Stimulated activated CD4-positive, alpha-beta T cell treated with anti-CD3 and anti-CD28 coated beads, TNF-alpha, amount 100 ng/mL, for 4 hours (primary cell): ENCODE measurements around the gene FAM193B.

ENCODE experiments used
- DNase-seq, 3 experiments: peaks; one replicate each; pipeline ENCODE4 v3.0.0-alpha.2; 2020; ENCODE audit warnings: low read depth in 3 of 3

FAM193B gene

DNA sequence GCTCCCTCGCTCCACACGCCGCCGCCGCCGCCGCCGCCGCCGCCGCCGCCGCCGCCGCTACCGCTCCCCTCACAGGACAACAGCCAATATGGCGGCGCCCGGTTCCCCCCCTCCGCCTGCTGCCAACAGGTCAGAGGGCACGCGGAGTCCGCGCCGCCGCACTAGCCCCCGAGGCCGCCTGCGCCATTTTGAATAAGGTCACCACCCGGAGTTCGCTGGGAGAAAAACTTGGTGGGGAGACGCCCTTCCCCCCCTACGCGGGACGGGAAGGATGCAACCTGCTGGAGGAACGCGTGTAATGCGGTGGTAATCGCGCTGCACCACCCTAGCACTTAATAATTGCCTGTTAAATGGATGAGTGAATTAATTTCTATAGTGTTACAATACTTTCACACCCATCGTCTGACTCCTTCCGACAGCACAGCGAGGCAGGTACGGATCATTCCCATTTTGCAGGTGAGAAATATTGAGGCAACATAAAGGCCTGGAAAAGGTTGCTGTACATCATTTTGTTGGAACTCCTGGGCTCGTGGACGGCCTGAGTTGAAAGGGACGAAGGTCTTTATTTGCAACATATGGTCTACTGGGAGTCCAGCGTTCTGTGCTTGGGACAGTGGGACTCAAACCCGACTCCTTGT, at the start of gene FAM193B:
TSS of gene FAM193B (minus strand) at position 90 of the 638 bp plus-strand sequence. CDS start 105 bp downstream, outside the sequence.
- DNase-seq = peak; percentile 90 to 93 (median 92)

DNA sequence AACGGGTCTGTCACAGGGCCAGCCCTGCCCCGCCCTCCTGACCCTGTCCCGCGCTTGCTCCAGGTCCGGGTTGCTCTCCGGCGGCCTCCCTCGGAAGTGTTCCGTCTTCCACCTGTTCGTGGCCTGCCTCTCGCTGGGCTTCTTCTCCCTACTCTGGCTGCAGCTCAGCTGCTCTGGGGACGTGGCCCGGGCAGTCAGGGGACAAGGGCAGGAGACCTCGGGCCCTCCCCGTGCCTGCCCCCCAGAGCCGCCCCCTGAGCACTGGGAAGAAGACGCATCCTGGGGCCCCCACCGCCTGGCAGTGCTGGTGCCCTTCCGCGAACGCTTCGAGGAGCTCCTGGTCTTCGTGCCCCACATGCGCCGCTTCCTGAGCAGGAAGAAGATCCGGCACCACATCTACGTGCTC, 49.8 kb upstream of the FAM193B start:
- no peak for DNase-seq

DNA sequence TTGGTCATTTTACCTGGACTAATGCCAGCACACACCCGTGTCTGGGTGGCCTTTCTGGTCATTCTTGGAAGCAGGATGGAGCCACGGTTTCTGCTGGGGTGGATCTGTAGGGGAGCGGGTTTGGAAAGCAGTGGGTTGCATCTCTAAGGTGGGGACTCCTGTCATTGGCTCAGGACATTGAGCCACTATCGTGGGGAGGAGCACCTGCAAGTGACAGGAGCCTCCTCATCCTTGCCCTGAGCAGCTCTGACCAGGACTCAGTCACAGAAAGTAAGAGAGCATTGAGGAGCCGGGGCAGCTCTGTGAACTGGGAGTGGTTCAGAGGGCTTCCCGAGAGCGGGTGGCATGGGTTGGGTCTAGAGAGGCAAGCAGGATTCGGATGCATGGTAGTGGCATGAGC, 49.3 kb upstream of the FAM193B start:
- no peak for DNase-seq

DNA sequence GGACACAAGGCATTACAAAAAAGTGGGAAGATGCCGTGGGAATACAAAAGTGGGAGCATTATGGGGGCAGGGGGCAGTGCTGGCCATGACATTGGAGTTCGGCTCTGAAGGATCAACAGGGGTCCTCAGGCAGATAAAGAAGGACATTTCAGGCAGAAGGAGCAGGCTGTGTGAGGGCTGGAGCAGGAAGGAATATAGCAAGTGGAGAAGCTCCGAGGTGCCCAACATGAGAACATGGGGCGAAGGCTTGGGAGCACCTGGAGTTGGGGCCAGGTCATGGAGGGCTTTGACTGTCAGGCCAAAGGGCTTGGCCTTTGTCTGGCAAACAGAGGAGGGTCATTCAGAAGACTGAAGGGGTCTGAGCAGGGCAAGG, 48.1 kb upstream of the FAM193B start:
- no peak for DNase-seq

DNA sequence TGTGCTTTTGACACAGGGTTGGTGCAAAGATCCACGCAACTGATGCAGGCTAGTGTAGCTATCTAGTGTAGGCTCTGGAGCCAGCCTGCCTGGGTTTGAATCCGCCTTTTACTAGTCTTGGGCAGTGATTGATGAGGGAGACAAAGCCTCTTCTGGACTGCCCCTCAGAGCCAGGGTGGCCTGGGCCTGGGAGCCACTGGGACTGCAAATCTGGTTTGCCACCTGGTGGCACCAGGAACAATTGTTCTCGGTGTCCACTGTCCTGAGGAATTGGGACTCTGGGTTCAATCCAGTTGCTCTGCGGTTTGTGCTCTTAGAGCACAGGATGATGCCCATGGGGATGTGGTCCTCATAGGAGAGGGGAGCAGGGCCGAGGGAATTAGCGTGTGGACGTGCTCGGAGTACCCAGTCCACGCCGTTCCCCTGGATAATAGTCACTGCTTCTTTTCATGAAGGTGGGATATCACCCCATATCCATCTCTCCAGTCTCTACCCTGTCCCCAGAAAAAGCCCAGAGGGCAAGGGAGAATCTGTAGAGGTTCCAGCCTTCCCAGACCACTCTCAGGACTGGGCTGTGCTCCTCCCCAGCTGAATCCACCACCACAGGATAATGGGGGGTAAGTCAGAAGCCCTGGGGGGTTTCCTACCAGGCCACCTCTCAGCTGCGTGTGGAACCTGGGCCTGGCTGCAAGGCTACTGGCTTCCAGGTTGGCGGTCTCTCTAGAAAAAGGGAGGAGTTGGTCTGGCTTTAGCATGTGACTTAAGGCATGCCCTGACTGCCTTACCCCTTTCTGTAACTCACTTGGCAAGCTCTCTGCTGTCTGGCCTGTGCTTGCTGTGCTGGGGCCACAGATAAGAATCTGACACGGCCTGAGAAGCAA, 47.5 kb upstream of the FAM193B start:
- DNase-seq = no peak

DNA sequence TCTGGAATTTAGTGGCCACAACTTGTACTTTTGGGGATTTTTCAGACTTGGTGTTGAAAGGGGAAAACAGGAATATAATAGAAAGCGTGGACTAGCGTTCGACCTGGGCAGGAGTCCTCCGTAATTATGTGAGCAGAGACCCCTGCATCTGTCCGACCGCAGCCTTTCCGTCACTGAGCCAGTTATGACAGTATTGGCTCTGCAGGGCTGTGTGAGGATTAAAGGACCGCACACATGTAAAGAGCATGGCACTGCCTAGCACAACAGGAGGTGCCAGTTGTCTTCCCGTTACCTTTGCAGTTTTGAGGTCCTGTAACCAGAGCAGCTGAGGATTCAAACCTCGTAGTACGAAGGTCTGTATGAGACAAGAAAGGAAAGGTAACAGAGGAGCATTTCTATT, 46.8 kb upstream of the FAM193B start:
- no peak for DNase-seq

DNA sequence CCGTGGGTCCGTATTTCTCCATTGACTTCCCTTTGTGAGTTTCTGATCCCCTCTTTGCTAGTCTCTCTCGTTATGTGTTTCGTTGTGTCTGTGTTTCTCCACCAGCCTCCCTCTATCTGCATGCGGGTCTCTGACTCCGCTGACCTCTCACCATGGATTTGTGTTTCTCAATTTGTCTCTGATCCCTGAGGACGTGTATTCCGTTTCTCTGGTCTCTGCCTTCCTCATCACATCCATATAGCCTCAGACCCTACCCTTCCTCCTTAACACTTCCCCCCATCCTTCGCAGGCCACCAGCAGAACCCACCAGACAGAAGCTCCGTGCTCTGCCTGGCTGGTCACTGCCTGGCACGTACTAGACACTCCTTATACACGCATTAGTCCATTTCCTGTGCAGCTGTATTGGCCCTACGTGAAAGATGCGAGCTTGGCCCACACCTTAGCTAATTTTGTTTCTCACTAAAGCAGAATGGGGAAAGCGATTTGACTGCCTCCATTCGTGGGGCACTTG, 46.2 kb upstream of the FAM193B start:
- no peak for DNase-seq

DNA sequence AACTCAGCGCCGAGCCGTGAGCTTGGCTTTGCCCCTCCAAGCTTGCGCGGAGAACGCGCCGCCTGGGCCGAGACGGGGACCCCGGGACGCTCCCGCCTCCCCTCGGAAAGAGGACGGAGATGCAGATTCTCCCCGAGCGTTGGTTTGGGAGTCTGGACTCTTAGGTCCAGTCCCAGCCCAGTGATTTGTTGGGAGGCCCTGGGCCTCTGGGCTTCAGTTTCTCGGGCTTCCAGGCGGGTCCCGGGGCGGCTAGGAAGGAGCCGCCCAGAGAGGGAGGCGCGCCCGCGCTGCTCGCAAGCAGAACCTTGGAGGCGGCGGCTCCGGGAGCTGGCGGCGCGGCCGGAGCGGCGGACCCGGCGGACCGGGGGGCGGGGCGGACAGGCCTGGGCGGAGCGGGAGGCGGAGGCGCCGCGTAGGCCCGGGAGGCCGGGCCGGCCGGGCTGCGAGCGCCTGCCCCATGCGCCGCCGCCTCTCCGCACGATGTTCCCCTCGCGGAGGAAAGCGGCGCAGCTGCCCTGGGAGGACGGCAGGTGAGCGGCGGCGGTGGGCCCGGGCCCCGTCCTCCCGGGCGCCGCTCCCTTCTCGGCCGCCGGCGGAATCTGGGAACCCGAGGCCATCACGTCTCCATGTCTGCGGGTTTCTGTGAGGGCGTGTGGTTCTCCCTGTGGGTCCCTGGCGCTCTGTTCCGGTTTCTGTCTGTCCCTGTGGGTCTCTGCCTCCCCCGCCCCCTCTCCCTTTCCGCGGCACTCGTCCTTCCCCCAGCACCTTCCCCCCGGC, 45.6 kb upstream of the FAM193B start, which contains the start of gene B4GALT7:
TSS of gene B4GALT7 (plus strand) at position 402 of the 777 bp plus-strand sequence. CDS start at position 481, 79 bp downstream.
- DNase-seq = peak; percentile 74 to 84 (median 80)

DNA sequence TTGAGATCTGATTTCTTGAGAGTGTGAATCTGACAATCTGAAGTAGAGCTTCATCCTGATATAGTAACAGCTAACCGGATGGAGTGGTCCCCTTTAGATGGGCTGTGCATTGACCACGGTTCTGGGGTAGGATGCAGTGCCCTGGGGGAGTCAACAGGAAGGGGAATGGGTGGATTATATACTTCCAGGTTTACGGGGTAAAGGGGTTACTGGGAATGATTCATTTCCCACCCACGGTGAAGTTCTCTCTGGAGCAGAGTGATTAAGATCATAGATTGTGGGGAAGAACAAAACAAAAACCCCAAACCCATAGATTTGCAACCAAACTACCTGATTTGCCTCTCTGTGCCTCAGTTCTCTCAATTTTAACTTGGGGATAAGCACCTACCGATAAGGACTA, 44.1 kb upstream of the FAM193B start:
- DNase-seq = no peak

DNA sequence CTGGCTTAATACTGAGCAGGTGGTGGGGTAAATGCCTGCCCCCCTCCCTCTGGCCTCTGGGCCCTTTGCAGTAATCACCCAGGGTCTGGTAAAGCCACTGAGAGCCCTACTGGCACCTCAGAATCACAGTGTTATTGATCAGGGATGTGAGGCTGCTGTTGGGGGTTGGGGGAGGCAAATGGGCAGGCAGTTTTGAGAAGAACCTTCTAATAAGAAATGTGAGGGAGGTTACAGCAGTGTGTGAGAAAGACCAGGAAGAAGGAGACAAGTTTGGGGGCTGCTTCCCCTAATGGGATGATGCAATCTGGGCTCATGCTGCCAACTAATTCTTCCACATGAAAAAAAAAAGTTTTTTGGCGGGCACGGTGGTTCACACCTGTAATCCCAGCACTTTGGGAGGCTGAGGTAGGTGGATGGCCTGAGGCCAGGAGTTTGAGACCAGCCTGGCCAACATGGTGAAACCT, 42.4 kb upstream of the FAM193B start:
- no peak for DNase-seq

DNA sequence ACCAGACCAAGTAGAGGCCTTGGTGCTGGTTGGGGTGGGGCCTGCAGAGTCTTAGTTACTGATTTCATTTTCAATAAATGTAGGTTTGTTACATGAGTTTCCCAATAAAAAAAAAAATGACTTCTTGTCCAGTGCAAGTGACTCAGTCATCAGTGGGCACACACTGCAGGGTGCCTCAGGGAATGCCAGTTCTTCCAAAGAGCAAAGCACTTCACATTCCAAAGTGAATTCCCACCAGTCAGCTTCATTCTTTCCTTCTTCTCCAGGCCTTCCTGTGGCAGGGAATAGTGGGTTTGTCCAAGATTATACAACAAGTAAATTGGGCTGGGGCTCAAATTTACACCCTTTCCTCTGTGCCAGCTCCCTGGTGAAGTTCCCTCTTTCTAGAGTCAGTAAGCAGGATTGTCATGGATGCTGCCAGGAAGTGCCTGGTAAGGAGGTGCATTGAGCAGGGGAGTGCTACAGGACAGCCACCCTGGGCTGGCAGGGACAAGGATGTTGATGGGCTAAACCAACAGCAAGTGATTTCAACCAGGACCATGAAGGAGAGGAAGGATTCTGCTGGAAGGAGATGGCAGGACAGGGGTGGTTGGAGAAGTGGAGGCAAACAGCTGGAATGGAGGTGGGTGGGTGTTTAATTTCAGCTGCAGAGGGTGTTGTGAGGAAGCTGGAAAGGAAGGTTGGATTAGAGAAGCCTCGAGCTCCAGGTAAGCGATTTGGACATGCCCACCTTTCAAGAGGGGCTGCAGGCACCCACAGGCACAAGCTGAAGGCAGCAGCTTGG, 41.8 kb upstream of the FAM193B start:
- DNase-seq = no peak

DNA sequence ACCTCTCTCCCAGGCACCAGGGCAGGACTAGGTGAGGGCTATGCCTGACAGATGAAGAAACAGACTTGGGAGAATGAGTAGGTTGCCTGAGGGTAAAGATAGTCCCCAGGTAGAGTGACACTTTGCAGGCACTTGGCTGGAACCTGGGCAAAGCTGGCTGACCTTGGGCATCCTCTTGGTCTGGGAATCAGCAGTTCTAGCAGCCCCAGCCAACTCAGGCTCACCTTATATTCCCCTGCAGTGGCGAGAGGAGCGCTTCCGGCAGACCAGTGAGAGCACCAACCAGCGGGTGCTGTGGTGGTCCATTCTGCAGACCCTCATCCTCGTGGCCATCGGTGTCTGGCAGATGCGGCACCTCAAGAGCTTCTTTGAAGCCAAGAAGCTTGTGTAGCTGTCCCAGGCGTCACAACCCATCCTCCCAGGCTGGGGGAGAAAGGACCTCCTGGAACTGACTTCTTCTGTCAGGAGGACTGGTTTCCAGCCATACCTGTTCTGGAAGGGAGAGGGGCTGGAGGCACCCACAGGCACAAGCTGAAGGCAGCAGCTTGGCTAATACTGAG, 40.7 kb upstream of the FAM193B start:
- DNase-seq = no peak

DNA sequence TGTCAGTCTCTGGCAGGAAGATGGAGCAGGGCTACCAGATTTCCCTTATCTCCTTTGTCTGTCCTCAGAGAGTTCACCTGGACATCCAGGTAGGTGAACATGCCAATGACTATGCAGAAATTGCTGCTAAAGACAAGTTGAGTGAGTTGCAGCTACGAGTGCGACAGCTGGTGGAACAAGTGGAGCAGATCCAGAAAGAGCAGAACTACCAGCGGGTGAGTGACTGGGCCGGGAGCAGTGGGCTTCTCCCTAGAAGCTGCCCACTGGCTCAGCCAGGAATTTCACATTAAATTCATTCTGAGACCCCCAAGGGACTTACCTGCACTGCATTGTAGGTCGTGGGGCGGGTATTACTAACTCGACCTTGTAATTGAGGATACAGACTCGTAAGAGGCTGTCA, 39.7 kb upstream of the FAM193B start:
- DNase-seq = no peak

DNA sequence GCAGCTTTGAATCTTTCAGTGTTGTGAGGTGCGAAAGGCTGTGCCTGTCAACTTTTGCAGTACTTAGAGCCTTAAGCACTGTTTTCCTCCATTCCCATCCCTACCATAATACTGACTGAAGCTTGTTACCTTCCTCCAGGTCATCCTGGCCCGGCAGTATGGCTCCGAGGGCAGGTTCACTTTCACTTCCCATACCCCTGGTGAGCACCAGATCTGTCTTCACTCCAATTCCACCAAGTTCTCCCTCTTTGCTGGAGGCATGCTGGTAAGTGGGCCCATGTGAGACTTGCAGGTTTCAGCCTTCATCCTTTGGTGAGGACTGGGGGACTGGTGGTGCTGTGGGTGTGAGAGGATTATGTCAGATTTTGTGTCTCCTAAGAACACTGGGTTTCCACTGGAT, 39.1 kb upstream of the FAM193B start:
- no peak for DNase-seq

DNA sequence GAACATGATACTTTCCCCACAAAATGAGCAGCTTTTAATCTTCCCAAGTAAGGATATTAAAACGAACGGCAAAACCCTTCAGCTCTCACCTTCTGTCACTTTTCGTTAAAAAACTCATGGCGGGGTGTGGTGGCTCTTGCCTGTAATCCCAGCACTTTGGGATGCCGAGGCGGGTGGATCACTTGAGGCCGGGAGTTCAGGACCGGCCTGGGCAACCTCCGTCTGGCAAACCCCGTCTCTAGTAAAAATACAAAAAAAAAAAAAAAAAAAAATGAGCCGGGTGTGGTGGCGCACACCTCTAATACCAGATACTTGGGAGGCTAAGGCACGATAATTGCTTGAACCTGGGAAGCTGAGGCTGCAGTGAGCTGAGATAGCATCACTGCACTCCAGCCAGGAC, 38.5 kb upstream of the FAM193B start:
- DNase-seq = no peak

DNA sequence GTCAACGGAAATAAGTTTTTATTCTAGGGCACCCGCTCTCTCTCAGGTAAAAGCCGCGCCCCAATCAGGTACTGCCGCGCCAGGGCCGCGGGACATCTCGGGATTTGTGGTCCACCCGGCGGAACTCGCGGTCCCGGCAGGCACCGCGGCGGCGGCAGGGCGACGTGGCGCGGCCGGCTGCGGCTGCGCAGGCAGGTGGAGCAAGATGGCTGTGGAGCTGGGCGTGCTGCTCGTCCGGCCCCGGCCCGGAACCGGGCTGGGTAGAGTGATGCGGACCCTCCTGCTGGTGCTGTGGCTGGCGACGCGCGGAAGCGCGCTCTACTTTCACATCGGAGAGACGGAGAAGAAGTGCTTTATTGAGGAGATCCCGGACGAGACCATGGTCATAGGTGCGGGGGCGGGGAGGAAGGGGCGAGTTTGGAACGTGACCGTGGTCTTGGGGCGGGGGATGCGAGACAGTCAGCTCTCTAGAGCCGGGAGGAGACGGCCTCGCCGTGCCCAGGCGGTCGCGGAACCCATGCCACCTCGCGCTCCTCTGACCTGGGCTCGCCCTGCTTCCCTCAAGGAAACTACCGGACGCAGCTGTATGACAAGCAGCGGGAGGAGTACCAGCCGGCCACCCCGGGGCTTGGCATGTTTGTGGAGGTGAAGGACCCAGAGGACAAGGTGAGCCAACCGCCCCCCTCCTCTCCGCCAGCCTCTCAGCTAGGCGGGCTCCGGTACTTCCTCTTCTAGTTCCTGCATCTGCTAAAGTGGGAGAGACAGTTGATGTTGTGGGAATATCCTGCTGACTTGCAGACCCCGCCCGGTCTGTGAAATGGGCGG, 37.9 kb upstream of the FAM193B start, which contains the start of gene TMED9:
TSS of gene TMED9 (plus strand) at position 194 of the 825 bp plus-strand sequence. CDS start at position 206, 12 bp downstream.
- peak; percentile 74 to 83 (median 76) for DNase-seq

DNA sequence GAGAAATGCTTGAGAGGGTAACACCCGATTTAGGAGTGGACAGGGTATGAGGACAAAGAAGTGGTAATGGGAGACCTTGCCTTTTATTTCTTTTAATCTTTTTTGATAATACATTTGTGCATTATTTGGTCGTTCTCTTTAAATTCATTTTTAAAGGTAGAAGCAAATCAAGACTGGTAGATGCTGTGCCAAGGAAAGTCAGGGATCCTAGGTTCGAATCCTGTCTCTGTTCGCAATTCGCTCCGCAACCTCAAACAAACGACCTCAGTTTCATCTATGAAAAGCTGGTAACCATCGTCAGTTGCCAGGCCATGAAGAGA, 37.3 kb upstream of the FAM193B start:
- no peak for DNase-seq

DNA sequence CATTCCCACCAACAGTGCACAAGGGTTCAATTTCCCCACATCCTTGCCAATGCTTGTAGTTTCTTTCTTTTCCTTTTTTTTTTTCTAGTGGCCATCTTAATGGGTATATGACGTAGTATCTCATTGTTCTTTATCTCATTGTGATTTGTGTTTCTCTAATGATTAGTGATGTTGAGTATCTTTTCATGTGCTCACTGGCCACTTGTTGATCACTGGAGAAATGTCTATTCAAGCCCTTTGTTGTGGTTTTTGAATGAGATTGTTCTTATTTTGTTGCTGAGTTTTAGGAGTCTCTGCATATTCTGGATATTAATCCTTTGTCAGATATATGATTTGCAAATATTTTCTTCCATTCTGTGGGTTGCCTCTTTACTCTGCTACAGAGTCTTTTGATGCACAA, 36.0 kb upstream of the FAM193B start:
- no peak for DNase-seq

DNA sequence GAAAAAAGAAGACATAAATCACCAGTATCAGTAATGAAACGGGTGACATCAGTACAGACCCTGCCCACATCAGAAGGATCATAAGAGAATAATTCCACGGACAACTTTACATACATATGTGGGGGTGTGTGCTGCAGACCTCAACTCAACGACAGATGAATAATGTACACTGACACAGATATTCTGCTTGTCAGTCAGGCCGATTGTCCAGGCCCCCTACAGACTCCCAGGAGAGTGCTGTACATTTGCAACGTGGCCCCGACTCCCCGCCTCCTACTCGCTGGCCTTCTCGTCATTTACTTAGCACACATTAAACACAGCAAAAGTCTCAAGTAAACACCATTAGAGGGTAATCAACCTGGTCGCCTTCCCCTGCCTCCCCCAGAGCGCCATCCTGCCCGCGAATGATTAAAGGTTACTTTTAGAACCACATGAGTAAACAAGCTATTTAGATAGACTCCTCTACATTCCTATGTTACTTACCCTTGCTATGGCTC, 34.1 kb upstream of the FAM193B start:
- DNase-seq = no peak

DNA sequence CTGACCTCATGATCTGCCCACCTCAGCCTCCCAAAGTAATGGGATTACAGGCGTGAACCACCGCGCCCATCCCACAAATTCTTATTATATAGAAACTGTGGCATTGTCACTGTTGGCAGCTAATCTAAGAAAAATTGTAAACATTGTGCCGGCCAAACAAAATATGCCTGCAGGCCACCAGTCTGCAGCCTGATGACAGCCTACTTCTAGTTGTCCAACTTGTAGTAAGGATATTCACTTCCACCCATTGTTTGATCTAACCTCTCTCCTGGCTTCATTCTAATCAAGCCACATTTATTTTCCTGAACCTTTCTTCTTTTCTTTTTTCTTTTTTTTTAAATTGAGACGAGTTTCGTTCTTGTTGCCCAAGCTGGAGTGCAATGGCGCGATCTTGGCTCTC, 24.0 kb upstream of the FAM193B start:
- no peak for DNase-seq
